SK-N-DZ (cell line): Measurements from ENCODE around the gene SORBS2.
A peak's percentile ranks its signal among the peaks of the same experiment; 100 is the strongest.

Experiments used
- DNase-seq: peaks from one replicate; pipeline ENCODE4 v3.0.0-alpha.2; 2015; ENCODE audit warnings: low spot score

SORBS2 gene

DNA sequence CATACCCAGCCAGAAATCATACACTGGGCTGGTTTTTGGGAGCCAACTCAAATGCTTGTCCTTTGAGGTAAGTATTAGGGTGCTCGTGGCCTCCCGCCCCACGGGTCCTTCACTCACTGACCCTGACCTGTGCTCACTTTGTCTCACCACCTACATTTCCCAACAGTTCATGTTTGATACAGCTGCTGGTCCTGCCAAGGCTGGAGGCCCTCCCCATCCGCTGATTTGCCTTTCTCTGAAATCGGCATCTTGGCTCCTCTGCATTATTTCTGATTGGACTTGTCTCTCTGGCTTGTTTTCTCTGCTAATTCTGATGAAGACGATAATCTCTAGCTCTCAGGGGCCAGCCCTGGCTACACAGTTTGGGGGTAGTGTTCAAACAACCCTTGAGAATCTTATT, 70.2 kb downstream of the SORBS2 start:
- DNase-seq, result no peak

GRCh38 chr4:185740471-185740873, 71.5 kb downstream of the SORBS2 start:
- no peak for DNase-seq

- no peak for DNase-seq
Measured at GRCh38 chr4:185738820-185739219, 73.2 kb downstream of the SORBS2 start.

DNA sequence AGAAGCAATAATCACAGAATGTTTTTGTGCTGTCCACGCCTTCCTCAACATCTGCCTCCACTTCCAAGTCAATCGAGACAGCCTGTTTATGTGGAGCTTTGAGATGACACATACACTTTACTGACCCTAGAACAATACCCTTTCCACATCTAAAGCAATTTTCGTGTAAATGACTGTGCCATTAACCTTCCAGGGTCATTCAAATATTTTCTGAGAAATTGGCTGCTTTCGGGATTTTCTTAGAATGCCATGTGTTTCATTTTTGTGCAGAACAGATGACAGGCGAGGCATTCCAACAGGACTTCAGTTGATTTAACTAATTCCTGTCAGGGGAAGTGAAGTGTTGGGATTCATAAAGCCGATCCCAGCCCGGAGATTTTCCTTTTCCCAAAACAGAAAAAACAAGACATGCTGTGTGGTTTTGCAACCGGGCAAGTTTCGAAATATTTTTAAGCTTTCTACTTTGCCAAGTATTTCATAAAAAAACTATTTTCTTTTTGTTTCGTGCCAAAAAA, 73.9 kb downstream of the SORBS2 start:
- no peak for DNase-seq

DNA sequence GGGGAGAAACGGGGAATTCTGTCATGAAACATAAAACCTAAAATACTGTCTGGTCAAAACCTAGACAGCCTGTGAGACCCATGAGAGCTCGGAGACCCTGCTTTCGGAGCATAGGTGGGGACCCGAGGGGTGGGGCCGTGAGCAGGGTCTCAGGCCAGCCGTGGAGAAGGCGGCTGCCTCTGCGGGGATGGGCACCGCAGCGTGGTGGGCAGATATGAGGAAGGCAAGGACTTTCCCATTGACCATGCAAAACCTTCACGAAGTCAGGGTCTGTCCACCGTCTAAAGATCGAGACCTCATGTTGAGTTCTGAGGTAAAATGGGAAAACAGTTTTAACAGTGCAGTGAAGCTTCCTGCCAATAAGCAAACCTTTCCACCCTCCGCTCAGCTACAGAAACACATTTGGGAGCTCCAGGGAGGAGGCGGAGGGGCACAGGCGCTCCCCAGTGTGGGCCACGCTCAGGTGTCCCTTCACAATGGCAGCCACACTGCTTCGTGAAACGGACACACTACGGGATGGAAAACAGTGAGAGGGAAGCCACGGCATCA, 74.4 kb downstream of the SORBS2 start:
- no peak for DNase-seq

- DNase-seq, result no peak
Measured at GRCh38 chr4:185736882-185737281, 75.1 kb downstream of the SORBS2 start.

DNA sequence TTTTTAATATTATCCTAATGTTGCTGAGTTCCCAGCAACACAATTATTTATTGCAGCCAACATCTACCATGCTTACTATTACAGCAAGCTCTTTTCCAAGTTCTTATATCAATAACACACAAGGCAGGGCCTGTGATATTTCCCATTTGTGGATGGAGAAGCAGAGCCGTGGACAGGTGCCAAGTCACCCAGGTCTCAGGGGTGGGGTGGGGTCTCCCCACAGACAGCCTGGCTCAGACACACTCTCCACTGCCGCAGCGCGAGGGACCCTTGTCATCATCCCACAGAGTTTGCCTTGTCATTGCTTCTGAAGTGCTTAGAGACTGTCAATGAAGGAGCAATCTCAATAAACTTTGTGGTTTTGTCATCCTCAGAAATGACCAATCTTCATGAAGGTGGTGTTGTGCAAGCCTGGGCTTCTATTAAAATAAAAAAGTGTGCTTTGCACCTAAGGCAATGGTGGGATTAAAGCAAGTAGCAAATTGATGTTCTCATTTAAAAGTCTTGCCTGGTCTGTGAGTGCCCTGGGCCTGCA, 76.1 kb downstream of the SORBS2 start:
- DNase-seq, result no peak

DNA sequence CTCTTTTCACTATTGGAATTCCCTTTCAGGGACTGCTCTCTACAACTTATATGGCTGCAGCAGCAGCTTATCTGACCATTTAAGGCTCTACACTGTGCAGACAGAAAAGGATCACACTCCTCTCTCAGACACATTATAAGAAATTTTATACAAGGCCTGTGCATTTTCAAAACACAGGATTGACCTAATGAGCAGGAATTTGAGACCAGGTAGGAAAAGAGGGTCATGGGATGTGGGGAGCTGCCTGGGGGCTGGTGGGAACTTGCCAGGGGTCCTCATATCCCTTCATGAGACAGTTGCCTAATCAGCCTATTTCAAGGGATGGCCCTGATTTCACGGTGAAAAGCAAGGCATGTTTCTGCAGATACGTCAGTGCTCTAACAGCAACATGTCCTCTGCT, 77.1 kb downstream of the SORBS2 start:
- no peak for DNase-seq

GRCh38 chr4:185734214-185734613, 77.8 kb downstream of the SORBS2 start:
- no peak for DNase-seq

DNA sequence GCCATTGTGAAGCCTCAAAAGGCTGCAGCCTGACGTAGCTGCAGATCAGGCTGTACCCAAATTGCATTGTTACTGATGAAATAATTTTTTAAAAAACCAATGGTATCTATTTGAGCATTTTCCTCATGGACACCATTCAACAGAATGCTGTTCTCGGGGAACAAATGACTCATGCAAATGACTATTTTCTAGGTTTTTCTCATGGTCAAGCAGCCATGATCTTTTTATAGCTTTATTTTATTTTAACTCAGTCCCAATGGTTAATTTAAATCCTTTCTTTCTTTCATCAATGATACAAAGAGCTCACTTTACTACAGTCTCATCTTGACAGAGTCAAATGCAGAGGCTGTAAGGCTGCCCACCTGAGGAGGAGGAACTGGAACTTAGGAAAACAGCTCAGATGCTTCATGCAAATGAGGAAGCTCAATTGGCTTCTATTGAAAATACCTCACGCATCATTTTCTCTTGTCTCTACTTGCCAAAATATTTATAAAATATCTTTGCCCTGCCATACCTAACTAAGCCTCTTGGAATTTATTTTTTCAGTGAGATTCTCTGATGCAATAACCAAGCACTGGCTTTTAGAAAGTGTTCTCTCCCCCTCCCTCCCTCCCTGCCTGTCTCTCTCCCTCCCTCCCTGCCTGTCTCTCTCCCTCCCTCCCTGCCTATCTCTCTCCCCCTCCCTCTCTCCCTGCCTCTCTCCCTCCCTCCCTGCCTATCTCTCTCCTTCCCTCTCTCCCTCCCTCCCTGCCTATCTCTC, 81.0 kb downstream of the SORBS2 start:
- DNase-seq, result no peak

GRCh38 chr4:185730387-185730786, 81.6 kb downstream of the SORBS2 start:
- peak; percentile 36 for DNase-seq

DNA sequence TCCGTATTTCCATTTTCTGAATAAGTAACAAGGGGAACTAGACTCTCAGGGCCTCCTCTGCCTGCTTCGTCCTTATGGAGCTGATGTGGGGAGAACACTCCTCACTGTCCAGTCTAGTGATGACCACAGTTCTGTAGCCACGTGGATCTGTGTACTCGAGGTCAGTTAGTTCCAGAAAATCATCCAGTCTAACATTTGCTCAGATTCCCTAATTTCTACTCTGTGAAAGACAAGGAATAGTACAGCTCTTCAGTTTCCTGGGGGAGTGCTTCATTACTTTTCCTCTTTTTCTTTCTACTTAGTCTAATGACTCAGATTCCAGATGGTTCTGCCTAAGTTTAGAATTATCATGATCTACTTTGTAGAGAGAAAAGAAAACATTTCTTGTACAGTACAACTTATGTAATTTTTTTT, 82.6 kb downstream of the SORBS2 start:
- DNase-seq, result no peak

DNA sequence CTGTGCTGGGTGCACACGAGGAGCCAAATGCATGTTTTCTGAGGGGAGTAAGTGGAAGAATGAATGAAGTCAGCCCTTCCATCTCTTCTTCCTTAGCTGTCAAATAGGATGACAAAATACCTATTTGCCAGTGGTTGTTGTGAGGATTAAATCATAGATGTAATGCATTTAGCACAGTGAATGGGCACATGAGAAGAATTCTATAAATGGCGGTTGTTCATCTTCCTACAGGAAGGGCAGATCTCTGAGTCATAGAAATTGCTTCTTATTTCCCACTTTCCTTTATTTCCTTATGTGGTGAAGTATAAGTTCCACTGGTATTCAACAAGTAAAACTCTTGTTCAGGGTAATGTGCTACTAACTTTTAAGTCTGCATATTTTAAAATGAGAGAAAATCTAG, 83.1 kb downstream of the SORBS2 start:
- DNase-seq, result no peak

GRCh38 chr4:185726931-185727330, 85.1 kb downstream of the SORBS2 start:
- no peak for DNase-seq

GRCh38 chr4:185723631-185724260, 88.2 kb downstream of the SORBS2 start:
- DNase-seq, result no peak

GRCh38 chr4:185722029-185722316, 90.0 kb downstream of the SORBS2 start:
- DNase-seq, result no peak

- DNase-seq, result no peak
Measured at GRCh38 chr4:185721190-185722028, 90.6 kb downstream of the SORBS2 start.

DNA sequence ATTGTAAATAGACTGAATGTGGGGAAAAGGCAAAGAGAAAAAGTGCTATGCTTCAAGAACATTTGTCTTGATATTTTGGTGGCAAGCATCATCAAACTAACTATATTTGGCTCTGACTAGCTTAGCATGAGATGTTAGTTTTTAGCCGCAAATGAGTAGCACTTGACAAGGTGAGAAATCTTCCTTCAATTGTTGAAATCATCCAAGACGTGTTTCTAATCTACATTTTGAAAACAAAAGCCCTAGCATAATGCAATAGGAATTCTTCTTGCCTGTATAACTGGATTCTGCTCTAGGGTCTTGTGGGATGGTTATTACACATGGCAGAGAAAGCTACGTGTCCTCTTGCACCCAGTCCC, 92.5 kb downstream of the SORBS2 start:
- DNase-seq, result no peak

GRCh38 chr4:185718578-185719499, 93.2 kb downstream of the SORBS2 start:
- no peak for DNase-seq

DNA sequence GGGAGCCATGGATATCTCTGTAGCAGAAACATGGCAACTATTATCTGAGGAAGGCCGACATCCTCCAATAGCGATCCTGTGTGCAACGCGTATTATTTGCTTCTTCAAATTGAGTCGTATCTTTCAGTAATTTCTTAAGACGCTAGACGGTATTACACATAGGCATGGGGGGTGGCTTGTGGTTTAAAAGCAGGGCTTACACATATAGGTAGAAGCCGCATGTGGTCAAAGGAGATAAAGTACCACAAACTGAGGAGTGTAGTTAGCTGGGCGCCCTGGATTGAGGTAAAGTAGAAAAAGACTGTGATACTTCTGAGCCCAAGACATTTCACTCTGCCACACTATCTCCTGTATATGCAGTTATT, 94.6 kb downstream of the SORBS2 start:
- DNase-seq, result no peak
